GM18867 (cell line): Measurements from ENCODE around the gene RHOB.
"Not testable (repeated sequence)": the region's sequence is repeated elsewhere in the genome, so short reads cannot be mapped to it uniquely, and the experiment has no call there.

ENCODE experiments used
- ATAC-seq: cut with Tn5 transposase; IDR thresholded peaks from one replicate; pipeline ENCODE4 v1.9.1; 2021; ENCODE audit warnings: mild to moderate bottlenecking, moderate library complexity; ENCODE audit not compliant: unreplicated experiment

Gene RHOB

DNA sequence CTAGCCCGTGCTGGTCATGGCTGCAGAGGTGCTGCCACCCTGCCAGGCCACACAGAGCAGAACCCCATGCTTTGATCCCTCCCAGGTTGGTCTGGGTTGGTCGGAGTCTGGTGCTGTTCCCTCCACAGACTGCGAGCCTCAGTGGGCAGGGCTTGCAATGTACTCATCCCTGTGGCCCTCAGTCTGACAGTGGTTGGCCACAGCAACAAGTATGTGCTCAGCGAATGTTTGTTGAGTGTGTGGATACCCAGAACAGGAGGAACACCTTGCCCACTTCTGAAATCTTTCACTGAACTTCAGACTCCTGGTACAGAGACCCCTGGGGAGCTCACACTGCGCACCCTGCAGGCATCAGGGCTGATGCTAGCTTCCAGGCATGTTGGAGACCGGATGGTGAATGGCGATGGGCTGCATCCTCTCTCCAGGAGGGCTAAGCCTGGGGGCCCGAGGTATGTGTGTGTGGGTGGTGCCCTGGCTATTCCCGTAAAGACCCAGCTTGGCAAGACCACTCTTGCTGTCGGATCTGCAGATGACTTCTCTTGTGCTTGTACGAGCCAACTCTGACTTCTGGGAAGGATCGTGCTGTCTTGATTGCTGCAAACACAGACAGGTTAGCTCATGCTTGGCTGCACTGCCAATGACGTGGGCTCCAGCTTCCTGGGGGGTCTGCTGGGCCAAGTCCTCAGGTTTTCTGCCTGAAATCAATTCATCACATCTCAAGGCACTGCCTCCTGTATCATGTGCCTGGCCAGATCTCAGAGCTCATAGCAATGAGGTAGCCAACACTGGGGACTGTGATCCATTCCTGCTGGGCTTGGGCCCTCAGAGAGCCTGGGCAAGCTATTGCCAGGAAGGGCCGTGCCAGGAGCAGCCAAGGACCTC is 43.7 kb downstream of the RHOB start:
- no peak for ATAC-seq

- ATAC-seq, result no peak
These were observed 45.1 kb downstream of the RHOB start for GRCh38 chr2:20491739-20492531.

DNA sequence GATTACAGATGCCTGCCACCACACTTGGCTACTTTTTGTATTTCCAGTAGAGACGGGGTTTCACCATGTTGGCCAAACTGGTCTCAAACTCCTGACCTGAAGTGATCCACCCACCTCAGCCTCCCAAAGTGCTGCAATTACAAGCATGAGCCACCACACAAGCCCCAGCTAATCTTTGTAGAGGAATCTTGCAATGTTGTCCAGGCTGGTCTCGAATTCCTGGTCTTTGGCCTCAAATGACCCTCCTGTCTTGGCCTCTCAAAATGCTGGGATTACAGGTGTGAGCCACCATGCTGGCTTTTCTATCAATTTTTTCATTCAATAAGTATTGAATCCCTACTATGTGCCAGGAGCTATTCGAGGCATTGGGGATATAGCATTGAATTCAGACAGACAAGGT is 46.2 kb downstream of the RHOB start:
- not testable (repeated sequence) for ATAC-seq

DNA sequence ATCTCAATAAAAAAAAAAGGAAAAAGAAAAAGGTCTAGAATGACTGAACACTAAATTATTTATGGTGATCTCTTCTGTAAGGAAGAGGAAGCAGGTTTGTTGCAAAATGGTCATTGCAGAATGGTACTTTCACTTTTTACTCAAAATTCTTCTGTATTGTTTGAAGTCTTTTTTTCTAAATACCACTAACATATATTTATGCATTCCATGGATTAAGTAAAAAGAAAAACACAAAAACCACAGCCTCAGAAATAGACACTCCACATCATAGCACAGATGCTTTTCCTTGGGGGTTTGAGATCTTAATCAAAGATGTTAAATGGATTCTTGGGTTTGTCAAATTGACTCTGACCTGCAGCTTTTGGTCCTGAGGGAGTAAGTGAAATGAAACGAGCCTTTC is 47.4 kb downstream of the RHOB start:
- no peak for ATAC-seq

- ATAC-seq, result no peak
These were observed 49.4 kb downstream of the RHOB start for GRCh38 chr2:20496076-20496872.

- ATAC-seq, result no peak
These were observed 50.1 kb downstream of the RHOB start for GRCh38 chr2:20496942-20497341.
